K562 (cell line): Measurements from ENCODE around the gene MEX3A.
"Not testable (repeated sequence)": the region's sequence is repeated elsewhere in the genome, so short reads cannot be mapped to it uniquely, and the experiment has no call there.

Experiments used
- CTBP1 ChIP-seq: fragments of 450-650 bp; IDR thresholded peaks from 2 replicates; pipeline ENCODE4 v1.6.1; 2016; ENCODE audit warnings: borderline replicate concordance
- IRF9 ChIP-seq: fragments of 450-650 bp; IDR thresholded peaks from 2 replicates; pipeline ENCODE4 v1.6.1; 2016; ENCODE audit warnings: missing biosample characterization, missing genetic modification characterization
- RFX5 ChIP-seq: IDR thresholded peaks from 2 replicates; pipeline ENCODE4 v1.6.1; 2011; ENCODE audit warnings: low read depth, mild to moderate bottlenecking, improper control_type of control experiment, low read length
- SP2 ChIP-seq: IDR thresholded peaks from 2 replicates; pipeline ENCODE4 v1.6.1; 2011; ENCODE audit warnings: mild to moderate bottlenecking, low read depth, low read length, moderate library complexity; ENCODE audit not compliant: poor library complexity, severe bottlenecking; ENCODE audit errors: extremely low read depth

GRCh38 chr1:156121005-156121404, 38.7 kb upstream of the MEX3A start:
- TF ChIP-seq CTBP1; SP2; RFX5; IRF9 (tag): not testable (repeated sequence)
